ENCODE data around the gene TGM6.

Gene TGM6

GRCh38 chr20:2459981-2460751 is 79.5 kb downstream of the TGM6 start:
- no peak for DNase-seq

- DNase-seq: no peak
These were observed 80.2 kb downstream of the TGM6 start for GRCh38 chr20:2460752-2461424.

GRCh38 chr20:2462484-2462883 is 81.8 kb downstream of the TGM6 start:
- DNase-seq: no peak

GRCh38 chr20:2463616-2464365 is 83.1 kb downstream of the TGM6 start:
- DNase-seq: no peak

GRCh38 chr20:2465100-2465499 is 84.4 kb downstream of the TGM6 start:
- no peak for DNase-seq

GRCh38 chr20:2467412-2467811 is 86.7 kb downstream of the TGM6 start:
- no peak for DNase-seq

GRCh38 chr20:2468581-2469407 is 88.1 kb downstream of the TGM6 start:
- no peak for DNase-seq

- DNase-seq: peak; percentile 86
These were observed 89.3 kb downstream of the TGM6 start for GRCh38 chr20:2469991-2470422.

GRCh38 chr20:2470423-2471193 is 89.9 kb downstream of the TGM6 start, which contains the start of gene SNRPB:
Gene SNRPB, minus strand, starts transcription at chr20:2470789. Its CDS starts 99 bp downstream, at chr20:2470690.
- peak; percentile 98 for DNase-seq

GRCh38 chr20:2473516-2473915 is 92.8 kb downstream of the TGM6 start:
- DNase-seq: no peak

GRCh38 chr20:2475850-2476741 is 95.4 kb downstream of the TGM6 start:
- DNase-seq: no peak

GRCh38 chr20:2476742-2477615 is 96.3 kb downstream of the TGM6 start:
- no peak for DNase-seq

GRCh38 chr20:2480381-2480780 is 99.7 kb downstream of the TGM6 start:
- no peak for DNase-seq
